Measurements from ENCODE around the gene TTC22.

TTC22 gene

DNA sequence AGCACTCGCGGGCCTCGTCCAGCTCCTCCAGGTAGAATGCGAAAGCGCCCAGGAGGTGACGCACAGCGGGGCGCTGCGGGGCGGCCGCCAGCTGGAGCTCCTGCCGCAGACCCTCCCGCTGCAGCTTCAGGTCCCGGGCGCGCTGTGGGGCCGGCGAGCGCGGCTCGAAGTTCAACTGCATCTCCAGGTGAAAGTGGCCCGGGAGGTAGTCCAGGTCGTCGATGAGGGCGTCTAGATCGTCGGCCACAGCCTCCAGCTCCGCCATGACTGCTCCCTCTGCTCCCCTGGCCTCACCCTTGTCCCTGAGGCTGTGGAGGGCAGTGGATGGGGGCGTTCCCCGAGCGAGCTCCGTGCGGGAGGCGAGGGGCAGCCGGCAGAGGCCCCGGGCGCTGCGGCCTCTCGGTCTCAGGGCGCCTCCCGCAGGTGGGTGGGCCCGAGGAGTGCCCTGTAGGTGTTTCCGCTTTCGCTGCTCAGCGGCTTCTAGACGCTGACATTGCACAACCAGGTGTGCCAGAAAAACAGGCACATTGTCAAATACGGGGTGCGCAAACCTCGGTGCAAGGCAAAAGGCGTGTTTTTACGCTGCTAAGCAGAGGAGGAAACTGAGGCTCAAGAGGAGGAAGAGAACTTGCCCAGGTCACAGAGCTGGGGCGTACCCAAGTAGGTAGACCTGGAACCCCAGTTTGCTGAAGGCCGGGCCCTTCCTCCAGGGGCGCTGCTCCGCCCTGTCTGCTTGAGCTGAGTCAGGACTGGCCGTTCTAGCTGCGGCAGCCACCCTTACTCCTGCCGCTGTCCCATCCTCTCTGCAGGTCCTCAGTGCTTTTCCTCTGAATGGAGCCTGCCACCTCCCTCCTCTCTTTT is at the start of gene TTC22:
Gene TTC22 (minus strand): TSS at position 425 of the 861 bp plus-strand sequence. CDS start 160 bp downstream, at position 265.
- no peak for DNase-seq

DNA sequence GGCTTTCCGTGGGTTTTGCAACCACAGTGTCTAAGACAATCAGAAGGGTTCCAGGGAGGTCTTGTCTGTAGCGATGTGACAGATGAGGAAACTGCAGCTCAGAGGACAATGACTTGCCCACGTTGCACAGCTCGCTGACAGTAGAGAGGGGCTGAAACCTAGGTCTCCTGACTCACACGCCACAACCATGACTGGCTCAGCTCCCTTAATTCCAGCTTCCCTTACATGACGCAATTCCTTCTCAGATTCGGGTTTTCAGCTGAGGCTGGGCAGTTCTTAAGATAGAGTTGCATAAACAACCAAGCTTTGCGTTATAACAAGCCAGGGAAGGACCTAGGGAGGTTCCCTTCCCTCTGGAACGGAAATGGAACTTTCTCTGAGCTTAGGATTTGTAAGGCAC is 49.6 kb upstream of the TTC22 start:
- DNase-seq = peak; percentile 91

DNA sequence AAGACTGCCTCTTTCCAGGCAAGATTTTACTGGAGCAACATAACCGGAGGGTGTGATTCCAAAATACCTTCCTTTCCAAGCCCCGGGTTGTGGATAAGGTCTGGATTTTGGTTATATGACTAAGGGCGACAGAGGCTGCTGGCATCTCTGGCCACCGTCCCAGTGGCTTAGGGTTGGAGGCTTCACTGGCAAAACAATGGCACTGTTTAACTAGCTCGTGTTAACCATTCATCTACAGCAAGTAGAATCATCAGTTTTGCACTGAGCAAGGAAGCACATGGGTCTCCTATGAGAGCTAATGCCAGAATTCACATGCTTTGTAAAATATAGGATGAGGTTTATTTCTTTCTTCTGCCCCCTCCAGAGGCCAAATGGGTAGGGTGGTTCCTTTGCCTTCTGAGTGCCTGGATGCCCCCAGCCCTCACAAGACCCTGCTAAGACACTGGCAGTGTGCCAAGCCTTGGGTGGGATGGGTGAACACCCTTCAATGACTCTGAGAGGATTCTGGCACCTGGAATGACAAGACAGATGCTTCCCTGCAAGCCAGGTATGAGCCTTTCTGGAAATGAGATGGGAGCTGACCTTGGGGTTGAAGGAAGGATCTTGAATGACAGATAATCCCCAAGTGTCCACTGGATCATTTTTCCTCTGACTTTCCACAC is 49.1 kb upstream of the TTC22 start:
- no peak for DNase-seq

DNA sequence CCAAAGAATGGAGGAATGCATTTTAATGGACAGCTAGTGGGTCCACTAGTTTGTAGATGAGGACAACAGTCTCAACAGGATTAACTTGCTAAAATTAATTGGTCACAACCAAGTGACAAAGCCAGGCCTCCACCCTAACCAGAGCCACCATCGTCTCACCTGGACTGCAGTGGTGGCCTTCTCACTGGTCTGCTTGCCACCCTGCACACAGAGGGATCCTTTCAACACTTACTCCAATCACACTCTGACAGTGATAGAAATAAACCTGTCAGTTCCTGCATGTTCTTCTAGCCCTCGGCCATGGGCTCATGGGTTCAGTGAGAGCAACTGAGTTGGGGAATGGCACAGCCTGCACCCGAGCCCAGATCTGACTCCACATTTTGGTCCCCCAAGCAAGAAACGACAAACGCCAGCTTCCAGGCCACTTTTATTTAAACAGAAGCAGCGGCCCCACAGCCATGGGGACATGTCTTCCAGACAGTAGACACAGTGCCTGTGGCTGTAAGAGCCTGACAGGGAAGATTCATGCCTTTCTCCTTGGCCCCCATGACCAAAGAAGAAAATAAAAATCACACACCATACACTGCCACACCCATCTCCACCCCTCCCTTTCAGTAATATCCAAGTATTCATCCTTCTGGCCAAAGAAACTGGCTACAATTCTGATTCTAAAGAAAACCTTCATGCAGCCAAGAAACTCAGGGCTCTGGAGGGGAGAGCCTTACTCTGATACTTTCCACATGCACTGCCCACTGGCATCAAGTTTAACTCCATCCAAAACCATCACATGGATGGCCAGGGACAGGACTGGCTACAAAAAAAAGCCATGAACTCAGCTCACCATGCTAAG is 48.3 kb upstream of the TTC22 start:
- DNase-seq = no peak

DNA sequence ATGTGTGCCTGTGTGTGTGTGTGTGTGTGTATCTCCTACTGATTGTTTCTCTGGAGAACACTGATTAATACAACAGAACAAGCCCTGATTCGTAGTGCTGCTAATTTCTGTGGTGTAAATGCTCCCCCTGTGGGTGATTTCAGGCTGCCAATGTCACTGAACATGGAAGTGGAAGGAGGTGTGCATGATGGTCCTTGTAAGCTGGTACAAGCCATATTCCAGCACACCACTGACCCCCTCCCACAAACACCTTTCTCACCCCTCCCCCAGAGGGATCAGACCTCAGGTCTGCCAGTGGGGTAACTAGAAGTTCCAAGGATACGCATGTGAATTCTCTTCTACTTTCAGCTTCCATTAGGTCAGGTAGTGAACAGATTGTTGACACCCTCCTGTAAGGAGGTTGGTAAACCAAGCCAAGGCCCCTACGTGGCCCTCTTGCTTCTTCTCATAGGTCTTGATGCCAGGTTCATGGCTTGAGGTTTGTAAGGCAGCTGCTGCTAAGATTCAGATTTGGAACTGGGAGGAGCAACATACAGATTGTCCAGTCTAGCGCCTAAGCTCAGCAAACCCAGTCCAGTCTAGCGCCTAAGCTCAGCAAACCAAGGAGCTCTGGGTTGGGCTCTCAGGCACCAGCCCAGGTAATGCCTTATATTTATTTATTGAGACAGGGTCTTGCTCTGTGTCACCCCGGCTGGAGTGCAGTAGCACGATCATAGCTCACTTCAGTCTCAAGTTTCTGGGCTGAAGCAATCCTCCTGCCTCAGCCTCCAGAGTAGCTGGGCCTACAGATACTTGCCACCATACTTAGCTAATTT is 47.2 kb upstream of the TTC22 start:
- no peak for DNase-seq

DNA sequence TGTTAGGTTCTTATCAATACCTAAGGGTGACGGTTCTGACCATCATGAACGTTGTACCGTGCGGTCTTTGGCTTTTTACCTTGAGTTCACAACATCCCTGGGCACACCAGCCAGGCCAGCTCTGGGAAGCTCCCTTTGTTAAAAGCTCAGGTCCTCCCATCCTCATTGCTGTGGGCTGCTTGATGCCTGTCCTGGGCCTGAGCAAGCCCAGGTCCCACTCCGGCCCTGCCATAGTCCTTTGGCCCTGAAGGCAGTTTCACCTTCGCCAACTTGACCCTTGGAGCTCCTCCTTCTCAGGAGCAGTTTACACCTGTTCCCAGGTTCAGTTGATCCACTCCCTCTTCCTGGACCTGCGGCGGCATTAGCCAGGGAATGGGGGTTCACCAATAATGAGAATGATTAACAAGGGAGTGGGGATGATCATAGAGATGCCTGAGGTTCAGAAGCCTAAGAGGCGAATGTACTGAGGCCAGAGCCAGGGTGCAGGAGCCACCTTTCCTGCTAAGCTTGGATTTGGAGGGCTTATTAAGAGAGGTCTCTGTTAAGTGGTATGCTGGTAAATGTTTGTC is 45.7 kb upstream of the TTC22 start:
- no peak for DNase-seq

DNA sequence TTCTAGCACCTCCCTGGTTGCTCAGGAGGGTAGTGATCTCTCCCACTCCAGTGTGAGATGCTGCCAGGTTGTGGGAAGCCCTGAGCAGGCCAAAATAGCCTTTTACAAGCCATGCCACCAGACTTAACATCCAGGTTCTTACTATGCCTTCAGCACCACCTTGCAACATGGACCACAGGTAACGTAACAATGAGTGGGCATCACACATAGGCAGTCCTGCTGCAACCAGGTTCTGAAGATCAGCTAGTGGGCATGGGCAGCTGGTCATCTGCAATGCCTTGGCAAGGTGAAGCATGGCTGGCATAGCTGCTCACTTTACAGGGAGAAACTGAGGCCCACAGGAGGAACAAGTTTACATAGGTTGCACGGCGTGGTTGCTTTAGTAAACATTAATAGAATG is 45.2 kb upstream of the TTC22 start:
- no peak for DNase-seq

DNA sequence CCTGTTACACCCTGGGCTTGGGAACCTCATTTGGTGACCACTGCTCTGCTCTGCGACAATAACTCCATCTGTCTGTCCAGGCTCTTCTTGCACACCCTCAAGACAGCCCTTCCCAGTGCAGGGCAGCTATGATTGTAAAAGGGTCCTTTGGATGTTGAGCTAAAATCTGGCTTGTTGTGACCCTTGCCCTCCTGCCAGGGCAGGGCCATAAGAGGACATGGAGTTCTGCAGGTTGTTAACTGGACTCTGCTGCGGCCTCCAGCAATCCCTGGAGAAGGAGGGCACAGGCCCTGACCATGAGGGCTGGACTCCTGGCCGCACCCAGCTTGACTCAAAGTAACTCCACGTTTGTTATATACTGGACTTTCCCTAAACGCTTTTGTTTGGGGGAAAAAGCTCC is 44.6 kb upstream of the TTC22 start:
- DNase-seq = no peak

DNA sequence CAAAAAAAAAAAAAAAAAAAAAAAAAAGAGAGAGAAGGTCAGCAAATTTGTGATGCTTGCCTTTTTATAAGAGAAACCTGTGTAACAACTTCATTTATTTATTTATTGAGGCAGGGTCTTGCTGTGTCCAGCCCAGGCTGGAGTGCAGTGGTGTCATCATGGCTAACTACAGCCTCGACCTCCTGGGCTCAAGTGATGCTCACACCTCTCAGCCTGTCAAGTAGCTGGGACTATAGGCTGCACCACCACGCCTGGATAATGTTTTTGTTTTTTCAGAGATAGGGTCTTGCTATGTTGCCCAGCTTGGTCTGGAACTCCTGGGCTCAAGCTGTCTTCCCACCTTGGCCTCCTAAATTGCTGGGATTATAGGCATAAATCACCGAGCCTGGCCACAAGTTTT is 43.4 kb upstream of the TTC22 start:
- DNase-seq = no peak

DNA sequence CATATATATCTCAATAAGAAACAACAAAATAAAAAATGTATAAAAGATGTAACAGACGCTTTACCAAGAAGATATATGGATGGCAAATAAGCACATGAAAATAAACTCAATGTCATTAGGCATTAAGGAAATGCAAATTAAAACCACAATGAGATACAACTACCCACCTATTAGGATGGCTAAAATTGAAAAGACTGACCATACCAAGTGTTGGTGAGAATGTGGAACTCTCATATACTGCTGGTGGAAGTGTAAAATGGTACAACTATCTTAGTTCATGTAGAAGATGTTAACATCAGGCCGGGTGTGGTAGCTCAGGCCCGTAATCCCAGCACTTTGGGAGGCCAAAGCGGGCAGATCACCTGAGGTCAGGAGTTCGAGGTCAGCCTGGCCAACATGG is 42.3 kb upstream of the TTC22 start:
- no peak for DNase-seq

DNA sequence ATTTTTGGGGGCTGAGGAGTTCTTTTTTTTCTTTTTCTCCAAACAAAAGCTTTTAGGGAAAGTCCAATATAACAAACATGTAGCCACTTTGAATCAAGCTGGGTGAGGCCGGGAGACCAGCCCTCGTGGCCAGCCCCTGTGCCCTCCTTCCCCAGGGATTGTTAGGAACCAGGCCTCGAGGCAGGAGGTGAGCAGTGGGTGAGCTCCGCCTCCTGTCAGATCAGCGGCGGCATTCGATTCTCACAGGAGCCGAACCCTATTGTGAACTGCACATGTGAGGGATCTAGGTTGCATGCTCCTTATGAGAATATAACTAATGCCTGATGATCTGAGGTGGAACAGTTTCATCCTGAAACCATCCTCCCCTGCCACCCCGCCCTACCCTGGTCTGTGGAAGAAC is 41.8 kb upstream of the TTC22 start:
- DNase-seq = no peak

DNA sequence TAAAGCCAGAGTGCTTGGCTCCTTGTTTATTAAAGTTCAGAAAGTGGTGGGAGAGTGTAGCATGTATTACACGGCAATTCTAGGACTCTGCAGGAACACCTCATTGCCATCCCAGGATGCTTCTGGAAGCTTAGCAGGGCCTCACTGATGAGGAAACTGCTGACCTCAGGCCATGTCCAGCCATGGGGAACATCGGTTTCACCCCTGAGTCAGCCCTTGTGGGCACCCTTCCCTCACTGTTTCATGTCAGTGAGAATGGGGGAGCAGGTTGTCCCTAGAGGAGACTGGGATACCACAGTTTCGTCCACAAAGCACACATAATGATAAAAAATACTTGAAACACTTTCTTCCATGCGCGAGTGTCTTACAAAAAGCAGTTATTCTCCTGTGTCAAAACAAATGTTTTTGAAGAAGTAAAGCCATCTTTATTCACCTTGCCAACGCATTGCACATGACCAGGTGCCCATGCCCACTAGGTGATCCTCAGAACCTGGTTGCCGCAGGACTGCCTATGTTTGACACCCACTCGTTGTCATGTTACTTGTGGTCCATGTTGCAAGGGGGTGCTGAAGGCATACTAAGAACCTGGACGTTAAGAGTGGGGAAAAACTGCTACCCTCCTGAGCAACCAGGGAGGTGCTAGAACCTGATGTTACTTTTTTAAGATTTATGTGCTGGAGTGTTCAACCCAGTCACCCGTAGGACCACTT is 41.2 kb upstream of the TTC22 start:
- no peak for DNase-seq

DNA sequence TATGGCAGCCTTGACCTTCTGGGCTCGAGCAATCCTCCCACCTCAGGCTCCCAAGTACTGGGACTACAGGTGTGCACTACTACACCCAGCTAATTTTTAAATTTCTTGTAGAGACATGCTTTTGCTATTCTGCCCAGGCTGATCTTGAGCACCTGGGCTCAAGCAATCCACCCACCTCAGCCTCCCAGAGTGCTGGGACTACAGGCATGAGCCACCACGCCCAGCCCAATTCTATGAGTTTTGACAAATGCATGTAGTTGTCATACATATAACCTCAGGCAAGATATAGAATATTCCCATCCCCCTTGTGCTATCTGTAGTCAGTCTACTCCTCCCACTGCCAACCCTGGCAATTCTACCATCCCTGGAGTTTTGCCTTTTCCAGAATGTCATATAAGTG is 38.7 kb upstream of the TTC22 start:
- DNase-seq = no peak

DNA sequence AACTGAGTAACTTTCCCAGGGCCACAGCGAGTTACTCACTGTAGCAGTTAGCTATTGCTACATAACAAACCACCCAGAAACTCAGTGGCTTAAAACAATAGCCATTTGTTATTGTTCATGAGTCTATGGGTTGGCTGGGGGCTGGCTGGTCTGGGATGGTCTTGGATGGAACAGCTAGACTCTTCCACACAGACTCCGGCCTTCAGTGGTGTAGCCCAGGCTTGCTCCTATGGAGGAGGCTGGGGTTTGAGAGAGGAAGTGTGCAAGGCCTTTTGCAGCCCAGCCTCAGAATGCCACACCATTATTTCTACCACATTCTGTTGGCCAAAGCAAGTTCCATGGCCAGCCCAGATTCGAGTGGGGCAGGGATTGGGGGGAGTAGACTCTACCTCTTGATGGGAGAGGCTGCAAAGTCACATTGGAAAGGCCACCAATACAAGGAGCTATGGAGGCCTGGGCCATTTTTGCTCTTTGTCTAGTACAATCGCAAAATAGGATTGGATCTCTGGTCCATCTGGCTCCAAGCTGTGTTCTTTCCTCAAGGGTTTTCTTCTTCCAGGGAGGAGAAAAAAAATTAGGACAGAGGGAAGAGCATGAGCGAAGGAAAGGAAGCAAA is 37.5 kb upstream of the TTC22 start:
- no peak for DNase-seq

DNA sequence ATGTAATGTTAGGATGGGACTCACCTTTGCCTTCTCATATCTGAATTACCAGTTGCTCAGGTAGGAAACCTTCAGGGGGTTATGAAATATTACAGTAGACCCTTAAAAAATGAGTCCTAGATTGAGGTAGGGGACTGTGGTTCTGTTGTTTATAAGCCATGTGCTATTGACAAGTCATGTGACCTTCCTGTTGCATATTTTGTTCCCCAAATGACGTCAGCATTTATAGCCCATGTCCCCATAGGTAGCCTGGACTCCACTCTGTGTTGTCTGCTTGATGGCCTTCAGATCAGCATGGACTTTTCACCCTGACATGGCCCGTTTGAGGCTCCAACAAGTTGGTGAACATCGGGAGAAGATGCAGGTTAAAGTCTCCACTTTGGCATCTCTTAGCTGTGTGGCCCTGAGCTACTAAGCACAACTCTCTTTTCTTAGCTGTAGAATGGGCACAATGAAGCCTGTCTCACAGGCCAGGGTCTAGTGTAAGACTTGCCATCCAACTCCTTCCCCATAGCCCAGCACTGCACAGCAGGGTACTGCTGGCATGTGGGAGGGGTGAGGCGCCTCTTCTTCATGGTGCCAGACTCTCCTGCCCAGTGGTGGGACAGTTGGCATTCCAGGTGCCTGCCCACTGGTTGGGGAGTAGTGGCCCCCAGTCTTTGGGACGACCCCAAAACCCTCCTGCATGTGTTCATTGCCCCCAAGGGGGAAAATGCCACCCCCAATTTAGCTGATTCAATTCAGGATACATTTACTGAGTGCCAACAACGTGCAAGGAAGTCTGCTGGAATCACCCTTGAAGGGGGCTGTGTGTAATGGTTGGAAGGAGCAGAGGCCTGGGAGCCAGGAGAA is 36.1 kb upstream of the TTC22 start:
- DNase-seq = no peak

DNA sequence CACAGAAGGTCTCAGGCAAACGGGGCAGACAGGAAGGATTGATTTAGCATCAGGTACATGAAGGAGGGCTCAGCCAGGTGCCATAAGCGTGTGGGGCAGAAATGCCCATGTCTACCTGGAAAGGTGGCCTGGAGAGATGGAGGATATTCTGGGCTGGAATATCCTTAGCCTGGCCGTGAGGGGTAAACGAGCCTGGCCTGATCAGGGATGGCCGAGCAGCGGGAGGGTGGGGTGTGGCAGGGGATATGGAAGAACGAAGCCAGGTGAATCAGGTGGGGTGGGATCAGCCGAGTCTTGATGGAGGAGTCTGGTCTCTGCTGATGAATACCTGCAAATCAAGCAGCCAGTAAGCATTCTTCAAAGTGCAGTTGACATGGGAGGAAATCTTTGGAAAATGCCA is 35.5 kb upstream of the TTC22 start:
- DNase-seq = no peak

DNA sequence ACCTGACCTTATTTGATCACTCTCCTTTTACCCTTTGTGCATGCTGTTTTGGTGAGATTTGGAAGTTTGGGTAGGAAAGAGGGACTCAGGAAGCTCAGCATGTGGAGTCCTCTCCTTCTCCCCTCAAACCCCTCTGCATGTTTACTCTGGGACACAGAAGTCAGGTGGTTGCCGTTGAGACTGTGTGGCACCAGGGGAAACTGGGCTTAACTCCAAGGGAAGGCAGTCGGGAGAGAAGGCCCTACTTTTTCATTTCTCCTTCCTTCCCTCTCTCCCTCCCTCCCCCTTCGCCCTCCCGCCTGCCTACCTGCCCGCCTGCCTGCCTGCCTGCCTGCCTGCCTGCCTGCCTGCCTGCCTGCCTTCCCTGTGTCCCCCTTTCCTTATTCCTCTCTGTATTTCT is 34.8 kb upstream of the TTC22 start:
- DNase-seq = no peak

DNA sequence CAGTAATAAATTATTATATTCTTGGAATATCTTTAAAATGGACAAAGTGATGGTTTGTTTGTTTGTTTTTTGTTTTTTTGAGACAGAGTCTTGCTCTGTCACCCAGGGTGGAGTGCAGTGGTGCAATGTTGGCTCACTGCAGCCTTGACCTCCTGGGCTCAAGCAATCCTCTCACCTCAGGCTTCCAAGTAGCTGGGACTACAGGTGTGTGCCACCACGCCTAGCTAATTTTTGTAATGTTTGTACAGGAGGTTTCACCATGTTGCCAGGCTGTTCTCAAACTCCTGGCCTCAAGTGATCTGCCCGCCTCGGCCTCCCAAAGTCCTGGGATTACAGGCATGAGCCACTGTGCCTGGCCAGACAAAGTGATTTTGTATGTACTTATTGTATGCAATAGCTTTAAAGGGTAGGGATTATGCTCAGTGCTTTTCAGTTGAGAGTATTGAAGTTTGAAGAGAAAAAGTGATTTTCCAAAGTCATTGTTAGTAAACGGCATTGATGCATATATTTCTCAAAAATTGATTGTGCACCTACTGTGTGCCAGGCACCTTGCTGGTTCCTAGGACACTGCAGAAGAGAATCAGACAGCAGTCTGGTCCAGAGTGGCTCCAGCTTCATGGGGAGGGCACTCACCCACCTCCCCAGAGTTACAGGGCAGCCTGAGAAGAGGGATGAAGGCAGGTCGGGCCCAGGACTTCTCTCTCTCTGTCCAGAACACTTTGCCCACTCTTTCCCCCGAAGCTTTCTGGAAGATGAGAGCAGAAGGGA is 34.2 kb upstream of the TTC22 start:
- no peak for DNase-seq

DNA sequence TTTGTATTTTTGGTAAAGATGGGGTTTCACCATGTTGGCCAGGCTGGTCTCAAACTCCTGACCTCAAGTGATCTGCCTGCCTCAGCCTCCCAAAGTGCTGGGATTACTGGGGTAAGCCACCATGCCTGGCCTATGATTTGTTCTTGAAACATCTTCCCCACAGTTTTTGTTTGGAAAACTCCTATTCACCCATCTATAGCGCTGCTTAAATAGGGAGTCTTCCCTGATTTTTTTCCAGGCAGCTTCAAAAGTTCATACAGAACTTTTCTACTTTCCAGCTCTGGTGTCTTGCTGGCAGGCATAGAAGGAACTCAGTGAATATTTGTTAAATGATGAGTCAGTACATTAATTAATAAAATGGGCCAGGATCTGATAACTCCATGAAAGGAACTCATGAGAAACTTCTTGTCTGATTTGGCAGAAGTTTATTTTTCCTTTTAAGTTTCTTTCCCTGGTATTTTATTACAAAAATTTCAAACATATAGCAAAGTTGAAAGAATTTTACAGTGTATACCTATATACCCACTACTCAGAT is 33.0 kb upstream of the TTC22 start:
- DNase-seq = no peak

All from fibroblast of skin of right quadriceps (primary cell).